K562 (cell line): ENCODE data around the gene MATCAP1.

Source experiments
- CTCF ChIP-seq, 3 experiments: IDR thresholded peaks in 2 of 3; conservative IDR thresholded peaks in 1 of 3; 2 replicates each; pipeline ENCODE4 v1.5.1; 2011 to 2012; ENCODE audit warnings: low read length in 3 of 3, mild to moderate bottlenecking in 3 of 3, control low read depth in 2 of 3, improper control_type of control experiment in 1 of 3, inconsistent platforms in 1 of 3, low read depth in 1 of 3, mixed read lengths in 1 of 3, moderate library complexity in 1 of 3; ENCODE audit not compliant: insufficient read depth in 2 of 3
- E2F1 ChIP-seq: sonication (generic); formaldehyde crosslinking; IDR thresholded peaks from 2 replicates; pipeline ENCODE4 v1.8.1; 2023; ENCODE audit warnings: mild to moderate bottlenecking, missing genetic modification reagents, moderate library complexity
- E2F5 ChIP-seq: sonication (generic); formaldehyde crosslinking; IDR thresholded peaks from 2 replicates; pipeline ENCODE4 v1.8.0; 2022; ENCODE audit warnings: mild to moderate bottlenecking, missing genetic modification reagents
- PTRF ChIP-seq: fragments of 450-650 bp; IDR thresholded peaks from 2 replicates; pipeline ENCODE4 v1.6.1; 2016; ENCODE audit warnings: mild to moderate bottlenecking, missing genetic modification characterization, missing compliant biosample characterization
- SMARCB1 ChIP-seq: IDR thresholded peaks from 2 replicates; pipeline ENCODE4 v1.6.1; 2011; ENCODE audit warnings: improper control_type of control experiment, low read depth; ENCODE audit not compliant: insufficient read length

GRCh38 chr16:67227567-67227921 lies 43.8 kb upstream of the MATCAP1 start:
- TF ChIP-seq SMARCB1 = no peak
- no peak for TF ChIP-seq CTCF (IDR thresholded peaks at IDR 0.05 in 2 of 3, conservative IDR thresholded peaks at IDR 0.05 in 1 of 3; ENCODE audit: insufficient read depth in 2 of 3, low read depth in 1 of 3, low read length in 3 of 3)
- TF ChIP-seq PTRF (tag) = no peak
- no peak for TF ChIP-seq E2F5 (CRISPR knock-in tag)
- no peak for TF ChIP-seq E2F1
